Skeletal muscle satellite cell (primary cell): ENCODE measurements around the gene ADAMTS2.
A peak's percentile ranks its signal among the peaks of the same experiment; 100 is the strongest.

Source experiments
- H3K27me3 ChIP-seq: 2 replicates; pipeline ENCODE4 v1.7.0; 2013; ENCODE audit warnings: low read length; ENCODE audit not compliant: control insufficient read depth, insufficient read depth
- H3K36me3 ChIP-seq: 2 replicates; pipeline ENCODE4 v1.7.0; 2013; ENCODE audit warnings: mild to moderate bottlenecking, control low read depth, low read length; ENCODE audit not compliant: insufficient read depth
- H3K4me1 ChIP-seq: 2 replicates; pipeline ENCODE4 v1.7.0; 2013; ENCODE audit warnings: low read length; ENCODE audit not compliant: control insufficient read depth, insufficient read depth
- H3K4me2 ChIP-seq: 2 replicates; pipeline ENCODE4 v1.7.0; 2013; ENCODE audit warnings: mild to moderate bottlenecking, low read length
- H3K4me3 ChIP-seq: 2 replicates; pipeline ENCODE4 v1.7.0; 2013; ENCODE audit warnings: low read length
- H3K9ac ChIP-seq: 2 replicates; pipeline ENCODE4 v1.7.0; 2013; ENCODE audit warnings: mild to moderate bottlenecking, low read depth, low read length, moderate library complexity
- H3K9me3 ChIP-seq: replicated peaks from 2 replicates; pipeline ENCODE4 v1.7.0; 2013; ENCODE audit warnings: mild to moderate bottlenecking, control low read depth, low read length

Gene ADAMTS2

GRCh38 chr5:179370490-179371120 lies 25.3 kb upstream of the ADAMTS2 start:
- H3K9ac ChIP-seq, result no peak overlapping the region
- H3K4me1 ChIP-seq, result no peaks in the 10 kb centered on the region
- no peak overlapping the region for H3K4me2 ChIP-seq
- no peaks in the 10 kb centered on the region for H3K9me3 ChIP-seq
- no peak overlapping the region for H3K4me3 ChIP-seq
- peaks cover 5% of the 10 kb centered on the region for H3K27me3 ChIP-seq
- no peaks in the 10 kb centered on the region for H3K36me3 ChIP-seq

- no peaks in the 10 kb centered on the region for H3K9me3 ChIP-seq
These were observed 24.2 kb upstream of the ADAMTS2 start for GRCh38 chr5:179369530-179369884.

GRCh38 chr5:179368806-179369529 lies 23.7 kb upstream of the ADAMTS2 start:
- H3K9ac ChIP-seq, result no peak overlapping the region
- no peak overlapping the region for H3K4me3 ChIP-seq
- H3K4me1 ChIP-seq, result no peaks in the 10 kb centered on the region
- H3K9me3 ChIP-seq, result no peaks in the 10 kb centered on the region
- no peak overlapping the region for H3K4me2 ChIP-seq
- H3K27me3 ChIP-seq, result no peaks in the 10 kb centered on the region
- H3K36me3 ChIP-seq, result no peaks in the 10 kb centered on the region

More at GRCh38 chr5:179369530-179369884, 24.2 kb upstream of the ADAMTS2 start:
- Histone ChIP-seq H3K4me3 (no peak overlapping the region), H3K9ac (no peak overlapping the region), H3K4me1 (no peaks in the 10 kb centered on the region), H3K27me3 (peaks cover 5% of the 10 kb centered on the region), H3K36me3 (no peaks in the 10 kb centered on the region), H3K4me2 (no peak overlapping the region)

GRCh38 chr5:179368126-179368805 lies 23.0 kb upstream of the ADAMTS2 start:
- H3K27me3 ChIP-seq, result no peaks in the 10 kb centered on the region
- no peaks in the 10 kb centered on the region for H3K4me1 ChIP-seq
- no peaks in the 10 kb centered on the region for H3K9me3 ChIP-seq
- no peaks in the 10 kb centered on the region for H3K36me3 ChIP-seq
- no peak overlapping the region for H3K9ac ChIP-seq
- no peak overlapping the region for H3K4me2 ChIP-seq
- H3K4me3 ChIP-seq, result no peak overlapping the region

- no peaks in the 10 kb centered on the region for H3K36me3 ChIP-seq
- no peaks in the 10 kb centered on the region for H3K27me3 ChIP-seq
- no peaks in the 10 kb centered on the region for H3K4me1 ChIP-seq
- no peaks in the 10 kb centered on the region for H3K9me3 ChIP-seq
- H3K9ac ChIP-seq, result no peak overlapping the region
- no peak overlapping the region for H3K4me3 ChIP-seq
- no peak overlapping the region for H3K4me2 ChIP-seq
These were observed 22.2 kb upstream of the ADAMTS2 start for GRCh38 chr5:179367491-179367890.

GRCh38 chr5:179362355-179362754 lies 17.1 kb upstream of the ADAMTS2 start:
- H3K9ac ChIP-seq, result no peak overlapping the region
- H3K4me1 ChIP-seq, result peaks cover under 1% of the 10 kb centered on the region
- no peaks in the 10 kb centered on the region for H3K9me3 ChIP-seq
- no peaks in the 10 kb centered on the region for H3K36me3 ChIP-seq
- no peak overlapping the region for H3K4me2 ChIP-seq
- peaks cover 3% of the 10 kb centered on the region for H3K27me3 ChIP-seq
- H3K4me3 ChIP-seq, result no peak overlapping the region

- H3K9me3 ChIP-seq, result no peaks in the 10 kb centered on the region
- H3K36me3 ChIP-seq, result no peaks in the 10 kb centered on the region
- peaks cover 3% of the 10 kb centered on the region for H3K27me3 ChIP-seq
- H3K9ac ChIP-seq, result no peak overlapping the region
- peaks cover 12% of the 10 kb centered on the region for H3K4me1 ChIP-seq
- H3K4me2 ChIP-seq, result no peak overlapping the region
- no peak overlapping the region for H3K4me3 ChIP-seq
These were observed 15.9 kb upstream of the ADAMTS2 start for GRCh38 chr5:179361037-179361603.

GRCh38 chr5:179357031-179357430 lies 11.8 kb upstream of the ADAMTS2 start:
- Histone ChIP-seq H3K4me1 (peaks cover 18% of the 10 kb centered on the region), H3K9ac (no peak overlapping the region), H3K9me3 (no peaks in the 10 kb centered on the region), H3K27me3 (peaks cover 3% of the 10 kb centered on the region), H3K36me3 (no peaks in the 10 kb centered on the region), H3K4me2 (no peak overlapping the region), H3K4me3 (no peak overlapping the region)

- no peak overlapping the region for H3K4me3 ChIP-seq
These were observed 11.0 kb upstream of the ADAMTS2 start for GRCh38 chr5:179355976-179356974.

GRCh38 chr5:179354305-179354882 lies 9.1 kb upstream of the ADAMTS2 start:
- no peak overlapping the region for H3K4me2 ChIP-seq
- peaks cover 18% of the 10 kb centered on the region for H3K4me1 ChIP-seq

More at GRCh38 chr5:179355976-179356974, 11.0 kb upstream of the ADAMTS2 start:
- no peaks in the 10 kb centered on the region for H3K9me3 ChIP-seq
- peaks cover 18% of the 10 kb centered on the region for H3K4me1 ChIP-seq
- H3K27me3 ChIP-seq, result peaks cover 7% of the 10 kb centered on the region
- peak overlapping the region; percentile 8 for H3K4me2 ChIP-seq
- H3K9ac ChIP-seq, result no peak overlapping the region
- no peaks in the 10 kb centered on the region for H3K36me3 ChIP-seq

More at GRCh38 chr5:179354305-179354882, 9.1 kb upstream of the ADAMTS2 start:
- peaks cover 10% of the 10 kb centered on the region for H3K27me3 ChIP-seq
- no peaks in the 10 kb centered on the region for H3K36me3 ChIP-seq
- H3K9me3 ChIP-seq, result no peaks in the 10 kb centered on the region
- H3K4me3 ChIP-seq, result no peak overlapping the region
- no peak overlapping the region for H3K9ac ChIP-seq
